Gastroesophageal sphincter (tissue), 4 donors: ENCODE data around the gene EPHA6. TPM values are rescaled to one million over a fixed set of nuclear protein-coding genes. Genes with fewer than 3 reads are reported as not detected.

Experiments
- ATAC-seq: fragments of 150-250 bp; one replicate; pipeline ENCODE4 v1.9.1; 2016; ENCODE audit warnings: mild to moderate bottlenecking, moderate library complexity
- H3K27ac ChIP-seq, 4 donors: fragments of 200-600 bp; sonication (generic) in 3 of 4; 1 replicate in 3 of 4; 2 replicates in 1 of 4; pipeline ENCODE4 v1.5.1; 2016 to 2019
- H3K27me3 ChIP-seq: fragments of 200-600 bp; sonication (generic); one replicate; pipeline ENCODE4 v1.5.1; 2019
- H3K36me3 ChIP-seq, 2 donors: fragments of 200-600 bp; sonication (generic); one replicate each; pipeline ENCODE4 v1.5.1; 2019; ENCODE audit warnings: control low read depth in 1 of 2
- H3K4me1 ChIP-seq, 3 donors: fragments of 200-600 bp; sonication (generic); 1 replicate in 2 of 3; 2 replicates in 1 of 3; pipeline ENCODE4 v1.5.1; 2016 to 2019; ENCODE audit warnings: control low read depth in 2 of 3
- H3K4me3 ChIP-seq, 2 donors: fragments of 200-600 bp; sonication (generic); one replicate each; pipeline ENCODE4 v1.5.1; 2019; ENCODE audit warnings: mild to moderate bottlenecking in 1 of 2, moderate library complexity in 1 of 2
- H3K9me3 ChIP-seq, 3 donors: fragments of 200-600 bp; sonication (generic); one replicate each; pipeline ENCODE4 v1.5.1; 2017 to 2019; ENCODE audit warnings: control low read depth in 2 of 3
- EP300 ChIP-seq: sonication (generic); formaldehyde crosslinking; IDR thresholded peaks from one replicate; pipeline ENCODE4 v1.6.1; 2017; ENCODE audit warnings: antibody characterized with exemption, mild to moderate bottlenecking
- POLR2A ChIP-seq, 2 donors: fragments of 450-650 bp; IDR thresholded peaks; one replicate each; pipeline ENCODE4 v1.6.1; 2017; ENCODE audit warnings: antibody characterized with exemption in 2 of 2, mild to moderate bottlenecking in 2 of 2, moderate library complexity in 1 of 2
- POLR2AphosphoS5 ChIP-seq: sonication (generic); formaldehyde crosslinking; IDR thresholded peaks from one replicate; pipeline ENCODE4 v1.6.1; 2017; ENCODE audit warnings: antibody characterized with exemption
- WGBS, 2 donors: methylation state at CpG; one replicate each; pipeline ENCODE4 v1.1.5; 2018; ENCODE audit warnings: low coverage in 1 of 2; 5-methylcytosine and 5-hydroxymethylcytosine counted together
- total RNA-seq, 4 donors: library from RNA; depleted of rRNA; stranded (reverse); fragments of >200 nt; gene quantifications; one replicate each; pipeline ENCODE4 v1.1.0, GENCODE V29; 2016
- TF ChIP-seq, protein P1 (sequence below), 4 experiments: fragments of 200-600 bp in 2 of 4; fragments of 450-650 bp in 2 of 4; sonication (generic) in 1 of 4; IDR thresholded peaks; one replicate each; pipeline ENCODE4 v1.5.1; 2017 to 2019; ENCODE audit warnings: antibody characterized with exemption in 4 of 4, mild to moderate bottlenecking in 2 of 4, moderate library complexity in 2 of 4

Gene EPHA6
- total RNA-seq, 4 donors from 2014 or later: 1.6 to 4.2 (median 2.9) TPM

DNA sequence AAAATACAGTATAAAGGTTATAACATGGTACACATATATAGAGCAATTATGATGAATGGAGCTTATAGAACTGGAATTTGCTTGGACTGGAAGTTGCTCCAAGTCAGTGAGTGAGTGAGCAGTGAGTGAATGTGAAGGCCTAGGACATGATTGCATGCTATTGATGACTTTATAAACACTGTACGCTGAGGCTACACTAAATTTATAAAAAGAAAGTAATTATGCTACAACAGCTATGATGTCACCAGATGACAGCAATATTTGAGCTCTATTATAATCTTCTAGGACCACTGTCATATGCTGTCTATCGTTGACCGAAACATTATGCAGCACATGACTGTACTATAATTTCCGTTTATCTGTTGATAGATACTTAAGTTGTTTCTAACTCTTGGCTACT, 463.3 kb downstream of the EPHA6 start:
- no peaks in the 10 kb centered on the region for H3K36me3 ChIP-seq
- H3K9me3 ChIP-seq: no peaks in the 10 kb centered on the region
- H3K4me1 ChIP-seq: no peaks in the 10 kb centered on the region
- H3K27ac ChIP-seq: no peak overlapping the region
- no peaks in the 10 kb centered on the region for H3K27me3 ChIP-seq
- no peak for TF ChIP-seq POLR2AphosphoS5
- TF ChIP-seq, protein P1, sequence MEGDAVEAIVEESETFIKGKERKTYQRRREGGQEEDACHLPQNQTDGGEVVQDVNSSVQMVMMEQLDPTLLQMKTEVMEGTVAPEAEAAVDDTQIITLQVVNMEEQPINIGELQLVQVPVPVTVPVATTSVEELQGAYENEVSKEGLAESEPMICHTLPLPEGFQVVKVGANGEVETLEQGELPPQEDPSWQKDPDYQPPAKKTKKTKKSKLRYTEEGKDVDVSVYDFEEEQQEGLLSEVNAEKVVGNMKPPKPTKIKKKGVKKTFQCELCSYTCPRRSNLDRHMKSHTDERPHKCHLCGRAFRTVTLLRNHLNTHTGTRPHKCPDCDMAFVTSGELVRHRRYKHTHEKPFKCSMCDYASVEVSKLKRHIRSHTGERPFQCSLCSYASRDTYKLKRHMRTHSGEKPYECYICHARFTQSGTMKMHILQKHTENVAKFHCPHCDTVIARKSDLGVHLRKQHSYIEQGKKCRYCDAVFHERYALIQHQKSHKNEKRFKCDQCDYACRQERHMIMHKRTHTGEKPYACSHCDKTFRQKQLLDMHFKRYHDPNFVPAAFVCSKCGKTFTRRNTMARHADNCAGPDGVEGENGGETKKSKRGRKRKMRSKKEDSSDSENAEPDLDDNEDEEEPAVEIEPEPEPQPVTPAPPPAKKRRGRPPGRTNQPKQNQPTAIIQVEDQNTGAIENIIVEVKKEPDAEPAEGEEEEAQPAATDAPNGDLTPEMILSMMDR (IDR thresholded peaks at IDR 0.05): no peak
- TF ChIP-seq EP300: no peak
- TF ChIP-seq POLR2A (IDR thresholded peaks at IDR 0.05): no peak
- no peak overlapping the region for H3K4me3 ChIP-seq
- no peak for ATAC-seq
- 77 to 80% methylated on average over 4 of the region's 4 CpGs for WGBS, 2 donors

DNA sequence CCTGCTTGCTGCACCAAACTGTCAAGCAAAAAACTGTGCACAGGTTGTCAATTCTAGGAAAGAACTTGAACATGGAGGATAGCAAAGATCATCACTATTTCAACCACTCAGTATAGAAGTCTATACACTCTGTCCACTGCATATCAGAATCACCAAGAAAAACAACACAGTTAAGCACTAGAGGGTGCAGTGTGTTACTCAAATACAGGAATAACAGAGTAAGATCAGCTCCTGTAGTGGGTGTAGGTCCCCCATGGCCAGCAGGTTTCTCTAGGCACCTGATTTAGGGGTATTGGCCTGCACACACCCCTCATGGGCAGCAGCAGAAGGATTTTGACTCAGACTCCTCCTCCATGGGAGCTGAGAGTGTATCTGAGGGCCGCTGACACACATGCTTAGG, 464.1 kb downstream of the EPHA6 start:
- Histone ChIP-seq H3K27me3 (no peaks in the 10 kb centered on the region), H3K4me3 (no peak overlapping the region), H3K36me3 (no peaks in the 10 kb centered on the region), H3K9me3 (no peaks in the 10 kb centered on the region), H3K27ac (no peak overlapping the region), H3K4me1 (no peaks in the 10 kb centered on the region)
- no peak for ATAC-seq
- whole genome bisulfite sequencing, 2 donors: 75 to 86% methylated on average over 1 of the region's 1 CpG
- TF ChIP-seq EP300 (no peak), POLR2A (IDR thresholded peaks at IDR 0.05) (no peak), POLR2AphosphoS5 (no peak)
- TF ChIP-seq, protein P1 (IDR thresholded peaks at IDR 0.05): no peak

DNA sequence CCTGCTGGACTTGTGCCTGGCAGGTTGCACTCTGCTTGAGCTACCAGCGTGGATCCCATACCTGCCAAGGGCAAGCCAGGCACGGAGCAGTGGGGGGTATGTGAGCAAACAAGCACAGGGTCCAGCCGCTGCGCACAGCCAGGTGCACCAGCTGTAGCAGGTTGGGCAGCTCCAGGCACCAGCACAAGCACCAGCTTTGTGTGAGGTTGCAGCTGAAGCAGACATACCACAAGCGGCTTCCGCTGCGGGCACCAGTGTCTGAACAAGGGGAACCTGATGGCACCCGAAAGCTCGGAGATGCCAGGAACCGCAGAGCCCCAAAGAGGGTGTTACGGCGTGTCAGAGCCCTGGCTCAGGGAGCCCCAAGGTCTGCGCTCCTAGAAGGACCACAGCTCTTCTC, 477.5 kb downstream of the EPHA6 start:
- no CpG with 5 or more reads among the region's 13 CpGs for WGBS, 2 donors
- Histone ChIP-seq H3K27ac (no peak overlapping the region), H3K9me3 (peaks cover 0 to 6% (median 0%) of the 10 kb centered on the region in 3 donors), H3K27me3 (no peaks in the 10 kb centered on the region), H3K36me3 (no peaks in the 10 kb centered on the region), H3K4me1 (no peaks in the 10 kb centered on the region), H3K4me3 (no peak overlapping the region)
- no peak for ATAC-seq
- TF ChIP-seq, protein P1 (IDR thresholded peaks at IDR 0.05): no peak
- TF ChIP-seq EP300 (no peak), POLR2AphosphoS5 (no peak)

DNA sequence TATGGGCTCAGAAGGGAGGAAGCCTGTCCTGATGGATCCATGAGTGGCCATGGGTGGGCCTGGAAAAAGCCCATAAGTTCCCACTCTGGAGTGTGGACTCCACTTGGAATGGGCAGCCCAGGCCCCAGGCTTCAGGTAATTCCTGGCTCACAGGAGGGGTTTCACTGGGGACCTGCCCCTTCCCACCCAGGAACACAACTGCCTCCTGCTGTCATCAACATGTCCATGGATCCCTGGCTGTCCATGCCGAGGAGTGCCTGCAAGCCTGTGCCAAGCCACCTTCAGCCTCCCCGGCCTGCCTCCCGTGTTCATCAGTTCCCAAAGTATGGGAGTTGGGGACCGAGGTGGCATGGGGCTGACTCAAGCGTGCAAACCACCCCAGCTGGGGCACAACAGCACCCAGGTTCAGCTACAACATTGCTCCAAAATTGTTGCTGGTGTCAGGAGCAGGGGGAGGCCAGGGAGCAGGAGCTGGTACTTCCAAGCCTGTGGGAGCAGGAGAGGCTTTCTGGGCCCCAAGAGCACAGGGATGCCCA, 479.3 kb downstream of the EPHA6 start:
- no peaks in the 10 kb centered on the region for H3K36me3 ChIP-seq
- no peak for ATAC-seq
- no peaks in the 10 kb centered on the region for H3K4me1 ChIP-seq
- TF ChIP-seq POLR2AphosphoS5 (no peak), EP300 (no peak), POLR2A (IDR thresholded peaks at IDR 0.05) (no peak)
- TF ChIP-seq, protein P1 (IDR thresholded peaks at IDR 0.05): no peak
- H3K9me3 ChIP-seq: peaks cover 0 to 6% (median 0%) of the 10 kb centered on the region in 3 donors
- no peaks in the 10 kb centered on the region for H3K27me3 ChIP-seq
- no peak overlapping the region for H3K4me3 ChIP-seq
- H3K27ac ChIP-seq: no peak overlapping the region
- no CpG with 5 or more reads among the region's 5 CpGs for WGBS, 2 donors

DNA sequence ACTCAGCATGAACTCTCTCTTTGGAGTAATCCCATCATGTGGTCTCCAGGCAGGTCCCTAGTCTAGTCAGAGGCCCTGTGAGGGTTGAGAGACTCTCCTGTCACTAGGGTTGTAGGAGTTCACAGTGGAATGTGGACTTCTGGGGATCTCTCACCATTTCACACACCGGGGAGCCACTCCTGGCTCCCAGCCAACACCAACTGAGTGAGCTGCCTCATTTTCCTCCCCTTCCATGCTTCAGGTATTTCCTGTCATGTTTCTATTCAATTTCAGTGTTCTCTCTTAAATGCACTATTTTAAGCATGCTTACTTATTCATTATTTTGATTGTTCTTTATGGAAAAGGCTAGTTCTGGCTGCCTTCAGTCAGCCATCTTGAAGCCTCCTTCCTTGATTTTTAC, 482.6 kb downstream of the EPHA6 start:
- ATAC-seq: no peak
- H3K27me3 ChIP-seq: no peaks in the 10 kb centered on the region
- no peak overlapping the region for H3K4me3 ChIP-seq
- no peak overlapping the region for H3K27ac ChIP-seq
- no peaks in the 10 kb centered on the region for H3K4me1 ChIP-seq
- no peaks in the 10 kb centered on the region for H3K36me3 ChIP-seq
- 57 to 67% methylated on average over 1 of the region's 1 CpG for WGBS, 2 donors
- peaks cover 0 to 6% (median 0%) of the 10 kb centered on the region in 3 donors for H3K9me3 ChIP-seq
- no peak for TF ChIP-seq POLR2A (IDR thresholded peaks at IDR 0.05)
- no peak for TF ChIP-seq EP300
- no peak for TF ChIP-seq POLR2AphosphoS5
- TF ChIP-seq, protein P1 (IDR thresholded peaks at IDR 0.05): no peak
